LNCAP (cell line): ENCODE results near the gene CSNK2A2.
A peak's percentile ranks its signal among the peaks of the same experiment; 100 is the strongest.

Experiments used
- CTCF ChIP-seq: fragments of 450-650 bp; IDR thresholded peaks from 2 replicates; pipeline ENCODE4 v1.5.1; 2017; ENCODE audit warnings: mild to moderate bottlenecking

CSNK2A2 gene

DNA sequence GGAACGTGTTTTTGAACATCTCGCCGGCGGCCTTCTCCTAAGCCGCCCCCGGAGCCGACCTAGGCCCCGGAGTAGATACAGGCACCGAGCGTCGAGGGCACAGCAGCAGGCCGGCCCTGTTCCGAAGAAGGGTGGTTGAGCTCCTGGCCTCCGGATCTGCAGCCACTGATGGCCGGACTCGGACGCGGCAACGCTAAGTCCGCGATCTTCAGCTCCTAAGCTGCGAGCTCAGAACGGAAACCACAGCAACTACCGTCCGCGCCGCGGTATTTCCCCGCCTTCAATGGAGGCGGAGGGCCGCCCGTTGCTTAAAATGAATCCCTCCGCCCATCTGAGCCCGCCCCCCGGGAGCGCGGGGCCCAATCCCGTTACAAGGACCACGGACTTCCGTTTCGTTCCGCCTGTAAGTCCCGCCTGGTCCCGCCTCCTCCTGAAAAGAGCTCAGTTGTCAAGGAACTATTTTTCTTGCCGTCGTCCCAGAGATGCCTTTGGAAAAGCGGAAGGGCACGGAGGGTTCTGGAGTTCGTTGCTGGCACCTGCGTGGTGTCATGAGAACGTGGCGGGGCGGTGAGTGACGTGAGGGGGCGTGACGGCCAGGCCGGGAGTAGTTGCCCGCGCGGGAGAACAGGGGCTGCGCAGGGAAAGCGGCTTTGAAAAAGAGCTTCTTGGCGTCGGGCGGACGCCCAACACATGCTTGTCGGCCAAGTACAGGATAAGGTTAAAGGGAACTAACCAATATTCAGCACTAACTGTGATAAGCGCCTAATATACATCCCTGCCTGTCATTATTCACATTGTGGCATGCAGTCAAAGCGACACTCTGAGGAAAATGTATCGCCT, 68.6 kb downstream of the CSNK2A2 start, which contains the start of gene CFAP20:
Gene CFAP20 (minus strand): TSS at position 285 of the 840 bp plus-strand sequence. CDS start 266 bp downstream, at position 19.
- no peak for TF ChIP-seq CTCF

- no peak for TF ChIP-seq CTCF
Measured at GRCh38 chr16:58128711-58129096, 69.2 kb downstream of the CSNK2A2 start.

- TF ChIP-seq CTCF: no peak
Measured at GRCh38 chr16:58128181-58128631, 69.7 kb downstream of the CSNK2A2 start.

DNA sequence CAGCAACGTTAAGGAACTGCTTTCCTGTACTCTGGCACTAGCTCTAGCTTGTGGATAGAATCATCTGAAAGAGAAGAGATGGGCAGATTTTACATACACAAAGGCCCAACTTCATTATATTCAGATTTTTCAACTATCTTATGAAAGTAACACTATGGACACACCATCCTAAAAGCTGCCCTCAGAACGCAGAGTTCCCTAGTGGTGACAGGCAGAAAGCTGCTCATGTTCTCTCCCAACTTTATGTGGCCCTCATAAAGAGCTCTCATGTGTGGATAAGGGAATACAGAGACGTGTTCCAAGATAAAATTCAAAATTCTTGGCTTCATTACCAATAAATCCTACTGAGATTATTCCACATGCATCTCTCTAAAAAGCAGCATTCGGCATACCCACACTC, 70.3 kb downstream of the CSNK2A2 start:
- TF ChIP-seq CTCF: no peak

DNA sequence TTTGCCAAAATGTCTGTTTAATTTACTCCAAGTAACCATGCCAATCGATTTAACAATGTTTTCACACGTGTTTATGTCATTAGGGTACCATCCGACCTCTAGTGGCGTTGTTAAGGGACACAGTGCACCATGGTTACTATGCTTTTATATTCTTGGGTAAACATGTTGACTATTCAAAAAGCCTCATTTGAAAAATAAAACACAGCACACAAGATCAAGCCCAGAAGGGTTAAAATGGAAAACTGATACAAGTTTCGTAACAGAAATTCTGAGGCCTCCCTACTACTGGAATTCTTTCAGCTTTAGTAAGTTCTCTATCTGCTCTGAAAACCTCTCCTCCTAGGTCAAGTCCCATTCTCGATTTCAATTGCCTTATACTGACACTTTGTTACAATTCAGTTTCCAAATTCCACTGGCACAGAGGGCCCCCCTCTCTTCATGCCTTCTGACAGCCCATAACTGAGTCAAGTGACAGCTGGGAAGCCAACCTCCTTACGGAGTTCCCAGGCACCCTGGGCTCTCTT, 70.8 kb downstream of the CSNK2A2 start:
- TF ChIP-seq CTCF: peak; percentile 52; the same call in 1 of the 2 replicates

- TF ChIP-seq CTCF: no peak
Measured at GRCh38 chr16:58126451-58126961, 71.4 kb downstream of the CSNK2A2 start.

DNA sequence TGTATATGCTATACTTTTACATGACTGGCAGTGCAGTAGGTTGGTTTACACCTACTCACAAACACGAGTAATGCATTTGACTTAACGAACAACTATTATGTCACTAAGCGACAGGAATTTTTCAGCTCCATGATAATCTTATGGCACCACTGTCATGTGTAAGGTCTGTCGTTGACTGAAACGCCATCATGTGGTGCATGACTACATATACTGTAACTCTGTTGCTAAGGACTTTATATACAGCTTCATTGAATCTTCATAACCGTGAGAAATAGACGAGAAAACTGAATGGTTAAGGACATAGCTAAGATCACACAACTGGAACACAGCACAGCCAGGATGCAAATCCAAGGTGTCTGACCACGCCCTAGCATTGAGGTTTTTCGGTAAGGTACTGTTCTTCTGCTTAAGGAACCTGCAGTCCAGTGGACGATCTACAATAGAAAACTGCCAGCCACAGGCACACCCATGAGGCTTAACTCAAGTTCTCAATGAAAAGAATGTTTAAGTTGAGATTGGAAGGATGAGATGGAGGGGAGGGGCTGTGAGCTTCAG, 72.0 kb downstream of the CSNK2A2 start:
- TF ChIP-seq CTCF: no peak
